Mesothelial cell of epicardium (in vitro differentiated cells): ENCODE results near the gene MPDU1. TPM values are rescaled to one million over a fixed set of nuclear protein-coding genes. Genes with fewer than 3 reads are reported as not detected.

Source experiments
- DNase-seq, 2 experiments: peaks; one replicate each; pipeline ENCODE4 v3.0.0; 2021; ENCODE audit warnings: low spot score in 2 of 2; ENCODE audit not compliant: unreplicated experiment in 2 of 2
- H3K27ac Mint-ChIP-seq: 2 replicates; pipeline ENCODE4 v1.8.0; 2021; ENCODE audit warnings: mixed read lengths
- H3K27me3 Mint-ChIP-seq: 2 replicates; pipeline ENCODE4 v1.8.0; 2021; ENCODE audit warnings: low read depth, mixed read lengths
- H3K36me3 Mint-ChIP-seq: 2 replicates; pipeline ENCODE4 v1.8.0; 2021; ENCODE audit warnings: mixed read lengths
- H3K4me1 Mint-ChIP-seq: 2 replicates; pipeline ENCODE4 v1.8.0; 2021; ENCODE audit warnings: mixed read lengths
- H3K4me3 Mint-ChIP-seq: 2 replicates; pipeline ENCODE4 v1.8.0; 2021; ENCODE audit warnings: mild to moderate bottlenecking, moderate library complexity, mixed read lengths
- H3K9me3 Mint-ChIP-seq: 2 replicates; pipeline ENCODE4 v1.8.0; 2021; ENCODE audit warnings: mixed read lengths
- CTCF ChIP-seq: fragments of 200-600 bp; sonication (generic); IDR thresholded peaks from one replicate; pipeline ENCODE4 v1.5.0; 2021; ENCODE audit warnings: antibody characterized with exemption; ENCODE audit not compliant: unreplicated experiment
- total RNA-seq: library from RNA; stranded (reverse); gene quantifications from 3 replicates; pipeline ENCODE4 v1.2.1, GENCODE V29; 2021

The MPDU1 gene
- total RNA-seq, 1 donor from 2014 or later, result 44.8 TPM

GRCh38 chr17:7588553-7589203 lies 5.0 kb downstream of the MPDU1 start:
- Mint-ChIP-seq H3K9me3 (no peaks in the 10 kb centered on the region), H3K4me3 (peak overlapping the region; percentile 57), H3K27ac (no peak overlapping the region), H3K4me1 (peaks cover 29% of the 10 kb centered on the region), H3K36me3 (peaks cover 22% of the 10 kb centered on the region), H3K27me3 (no peaks in the 10 kb centered on the region)
- no peak for TF ChIP-seq CTCF
- DNase-seq, result no peak

GRCh38 chr17:7589204-7589868 lies 5.7 kb downstream of the MPDU1 start:
- Mint-ChIP-seq H3K27me3 (no peaks in the 10 kb centered on the region), H3K9me3 (no peaks in the 10 kb centered on the region), H3K36me3 (peaks cover 28% of the 10 kb centered on the region), H3K4me1 (peaks cover 27% of the 10 kb centered on the region), H3K4me3 (peak overlapping the region; percentile 57), H3K27ac (no peak overlapping the region)
- TF ChIP-seq CTCF, result peak; percentile 84
- peak; percentile 65 to 83 for DNase-seq

- no peak for TF ChIP-seq CTCF
- peaks cover 31% of the 10 kb centered on the region for H3K36me3 Mint-ChIP-seq
- DNase-seq, result no peak
- peak within 1 kb of the TSS; percentile 57 for H3K4me3 Mint-ChIP-seq
- no peaks in the 10 kb centered on the region for H3K27me3 Mint-ChIP-seq
- H3K9me3 Mint-ChIP-seq, result no peaks in the 10 kb centered on the region
- H3K27ac Mint-ChIP-seq, result peak within 1 kb of the TSS; percentile 93
- H3K4me1 Mint-ChIP-seq, result peaks cover 21% of the 10 kb centered on the region
Observed at GRCh38 chr17:7589891-7590691, 6.4 kb downstream of the MPDU1 start, which contains the start of gene SOX15. Gene SOX15, minus strand, starts transcription at chr17:7590094. Its CDS starts 418 bp downstream, at chr17:7589676.

GRCh38 chr17:7590743-7591142 lies 7.1 kb downstream of the MPDU1 start:
- H3K27me3 Mint-ChIP-seq, result no peaks in the 10 kb centered on the region
- H3K4me3 Mint-ChIP-seq, result peak overlapping the region; percentile 2
- peaks cover 19% of the 10 kb centered on the region for H3K4me1 Mint-ChIP-seq
- H3K27ac Mint-ChIP-seq, result peak overlapping the region; percentile 93
- peaks cover 38% of the 10 kb centered on the region for H3K36me3 Mint-ChIP-seq
- no peak for TF ChIP-seq CTCF
- no peaks in the 10 kb centered on the region for H3K9me3 Mint-ChIP-seq
- DNase-seq, result no peak

GRCh38 chr17:7591596-7591995 lies 7.9 kb downstream of the MPDU1 start:
- peaks cover 42% of the 10 kb centered on the region for H3K36me3 Mint-ChIP-seq
- H3K9me3 Mint-ChIP-seq, result no peaks in the 10 kb centered on the region
- H3K27me3 Mint-ChIP-seq, result no peaks in the 10 kb centered on the region
- no peak for DNase-seq
- TF ChIP-seq CTCF, result no peak
- H3K4me1 Mint-ChIP-seq, result peaks cover 18% of the 10 kb centered on the region
- H3K27ac Mint-ChIP-seq, result peak overlapping the region; percentile 93
- no peak overlapping the region for H3K4me3 Mint-ChIP-seq
